ENCODE data around the gene CHST9.

CHST9 gene

GRCh38 chr18:26901020-26901419 lies 284.1 kb downstream of the CHST9 start:
- Histone ChIP-seq H3K9me2 (replicated peaks; ENCODE audit: control insufficient read depth, low read length) (no peaks in the 10 kb centered on the region), H3K79me2 (ENCODE audit: control insufficient read depth, low read length) (no peaks in the 10 kb centered on the region), H3K27me3 (ENCODE audit: control insufficient read depth, low read length) (no peaks in the 10 kb centered on the region), H3K4me1 (ENCODE audit: control insufficient read depth, low read length) (no peaks in the 10 kb centered on the region), H3K27ac (ENCODE audit: low read depth, low read length) (no peak overlapping the region), H3K9me3 (ENCODE audit: control insufficient read depth, insufficient read depth, low read length) (peaks cover 12% of the 10 kb centered on the region; the same call in 1 of the 2 replicates), H3F3A (ENCODE audit: control insufficient read depth, insufficient read depth) (no peaks in the 10 kb centered on the region), H3K4me3 (ENCODE audit: low read length) (no peak overlapping the region), H3K36me3 (ENCODE audit: control insufficient read depth, low read length) (no peaks in the 10 kb centered on the region), H3K4me2 (ENCODE audit: low read length) (no peak overlapping the region), H4K20me1 (ENCODE audit: control insufficient read depth, insufficient read depth, low read depth, low read length) (no peaks in the 10 kb centered on the region)
- no peak for TF ChIP-seq EZH2phosphoT487 (IDR thresholded peaks at IDR 0.05; ENCODE audit: borderline replicate concordance, low read length)
- TF ChIP-seq, protein P1, sequence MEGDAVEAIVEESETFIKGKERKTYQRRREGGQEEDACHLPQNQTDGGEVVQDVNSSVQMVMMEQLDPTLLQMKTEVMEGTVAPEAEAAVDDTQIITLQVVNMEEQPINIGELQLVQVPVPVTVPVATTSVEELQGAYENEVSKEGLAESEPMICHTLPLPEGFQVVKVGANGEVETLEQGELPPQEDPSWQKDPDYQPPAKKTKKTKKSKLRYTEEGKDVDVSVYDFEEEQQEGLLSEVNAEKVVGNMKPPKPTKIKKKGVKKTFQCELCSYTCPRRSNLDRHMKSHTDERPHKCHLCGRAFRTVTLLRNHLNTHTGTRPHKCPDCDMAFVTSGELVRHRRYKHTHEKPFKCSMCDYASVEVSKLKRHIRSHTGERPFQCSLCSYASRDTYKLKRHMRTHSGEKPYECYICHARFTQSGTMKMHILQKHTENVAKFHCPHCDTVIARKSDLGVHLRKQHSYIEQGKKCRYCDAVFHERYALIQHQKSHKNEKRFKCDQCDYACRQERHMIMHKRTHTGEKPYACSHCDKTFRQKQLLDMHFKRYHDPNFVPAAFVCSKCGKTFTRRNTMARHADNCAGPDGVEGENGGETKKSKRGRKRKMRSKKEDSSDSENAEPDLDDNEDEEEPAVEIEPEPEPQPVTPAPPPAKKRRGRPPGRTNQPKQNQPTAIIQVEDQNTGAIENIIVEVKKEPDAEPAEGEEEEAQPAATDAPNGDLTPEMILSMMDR (IDR thresholded peaks at IDR 0.05; ENCODE audit: low read depth, low read length, poor library complexity, severe bottlenecking) = no peak

GRCh38 chr18:26894426-26894825 lies 290.7 kb downstream of the CHST9 start:
- no peak overlapping the region for H3K27ac ChIP-seq (ENCODE audit: low read depth, low read length)
- H3K9me2 ChIP-seq (replicated peaks; ENCODE audit: control insufficient read depth, low read length) = no peaks in the 10 kb centered on the region
- H3K4me2 ChIP-seq (ENCODE audit: low read length) = no peak overlapping the region
- no peaks in the 10 kb centered on the region for H3K4me1 ChIP-seq (ENCODE audit: control insufficient read depth, low read length)
- H3K36me3 ChIP-seq (ENCODE audit: control insufficient read depth, low read length) = no peaks in the 10 kb centered on the region
- H3K9me3 ChIP-seq (ENCODE audit: control insufficient read depth, insufficient read depth, low read length) = no peaks in the 10 kb centered on the region
- no peaks in the 10 kb centered on the region for H3K27me3 ChIP-seq (ENCODE audit: control insufficient read depth, low read length)
- H3F3A ChIP-seq (ENCODE audit: control insufficient read depth, insufficient read depth) = no peaks in the 10 kb centered on the region
- H3K79me2 ChIP-seq (ENCODE audit: control insufficient read depth, low read length) = no peaks in the 10 kb centered on the region
- no peak overlapping the region for H3K4me3 ChIP-seq (ENCODE audit: low read length)
- TF ChIP-seq EZH2phosphoT487 (IDR thresholded peaks at IDR 0.05; ENCODE audit: borderline replicate concordance, low read length) = no peak
- TF ChIP-seq, protein P1 (IDR thresholded peaks at IDR 0.05; ENCODE audit: low read depth, low read length, poor library complexity, severe bottlenecking) = no peak
- no peaks in the 10 kb centered on the region for H4K20me1 ChIP-seq (ENCODE audit: control insufficient read depth, insufficient read depth, low read depth, low read length)

- no peaks in the 10 kb centered on the region for H3K4me1 ChIP-seq (ENCODE audit: control insufficient read depth, low read length)
- H3K36me3 ChIP-seq (ENCODE audit: control insufficient read depth, low read length) = no peaks in the 10 kb centered on the region
- no peak overlapping the region for H3K27ac ChIP-seq (ENCODE audit: low read depth, low read length)
- no peaks in the 10 kb centered on the region for H3K27me3 ChIP-seq (ENCODE audit: control insufficient read depth, low read length)
- no peaks in the 10 kb centered on the region for H3K9me3 ChIP-seq (ENCODE audit: control insufficient read depth, insufficient read depth, low read length)
- H4K20me1 ChIP-seq (ENCODE audit: control insufficient read depth, insufficient read depth, low read depth, low read length) = no peaks in the 10 kb centered on the region
- no peak for TF ChIP-seq EZH2phosphoT487 (IDR thresholded peaks at IDR 0.05; ENCODE audit: borderline replicate concordance, low read length)
- H3K79me2 ChIP-seq (ENCODE audit: control insufficient read depth, low read length) = no peaks in the 10 kb centered on the region
- no peaks in the 10 kb centered on the region for H3K9me2 ChIP-seq (replicated peaks; ENCODE audit: control insufficient read depth, low read length)
- H3F3A ChIP-seq (ENCODE audit: control insufficient read depth, insufficient read depth) = no peaks in the 10 kb centered on the region
- H3K4me2 ChIP-seq (ENCODE audit: low read length) = no peak overlapping the region
- H3K4me3 ChIP-seq (ENCODE audit: low read length) = no peak overlapping the region
These were observed 291.1 kb downstream of the CHST9 start for GRCh38 chr18:26893996-26894395.

GRCh38 chr18:26888259-26888658 lies 296.8 kb downstream of the CHST9 start:
- H3K27ac ChIP-seq (ENCODE audit: low read depth, low read length) = no peak overlapping the region
- no peaks in the 10 kb centered on the region for H3K27me3 ChIP-seq (ENCODE audit: control insufficient read depth, low read length)
- no peaks in the 10 kb centered on the region for H3K36me3 ChIP-seq (ENCODE audit: control insufficient read depth, low read length)
- no peaks in the 10 kb centered on the region for H3K9me3 ChIP-seq (ENCODE audit: control insufficient read depth, insufficient read depth, low read length)
- no peaks in the 10 kb centered on the region for H3K4me1 ChIP-seq (ENCODE audit: control insufficient read depth, low read length)
- no peak overlapping the region for H3K4me2 ChIP-seq (ENCODE audit: low read length)
- TF ChIP-seq EZH2phosphoT487 (IDR thresholded peaks at IDR 0.05; ENCODE audit: borderline replicate concordance, low read length) = no peak
- TF ChIP-seq, protein P1 (IDR thresholded peaks at IDR 0.05; ENCODE audit: low read depth, low read length, poor library complexity, severe bottlenecking) = no peak
- H3F3A ChIP-seq (ENCODE audit: control insufficient read depth, insufficient read depth) = no peaks in the 10 kb centered on the region
- H3K9me2 ChIP-seq (replicated peaks; ENCODE audit: control insufficient read depth, low read length) = no peaks in the 10 kb centered on the region
- H4K20me1 ChIP-seq (ENCODE audit: control insufficient read depth, insufficient read depth, low read depth, low read length) = no peaks in the 10 kb centered on the region
- no peak overlapping the region for H3K4me3 ChIP-seq (ENCODE audit: low read length)
- no peaks in the 10 kb centered on the region for H3K79me2 ChIP-seq (ENCODE audit: control insufficient read depth, low read length)

Data from DOHH2 (cell line).